B cell (primary cell): ENCODE data around the gene MOSPD2. TPM values are rescaled to one million over a fixed set of nuclear protein-coding genes. Genes with fewer than 3 reads are reported as not detected.

Source experiments
- ATAC-seq: fragments of 200-7000 bp; cut with Tn5 transposase; one replicate; pipeline ENCODE4 v1.10.0; 2021; ENCODE audit warnings: low read depth, mild to moderate bottlenecking, moderate number of reproducible peaks, moderate library complexity
- CTCF ChIA-PET: fragments of 350-600 bp; sonication (Branson Sonifier 250); formaldehyde crosslinking; loops from one replicate; lab custom pipeline; 2021; ENCODE audit warnings: antibody characterized with exemption, inconsistent platforms; lab: Charles Lee
- POLR2A ChIA-PET: fragments of 350-600 bp; sonication (Branson Sonifier 250); formaldehyde crosslinking; loops from one replicate; lab custom pipeline; 2021; ENCODE audit warnings: antibody characterized with exemption; lab: Charles Lee
- DNase-seq: peaks from one replicate; pipeline ENCODE4 v3.0.0; 2013
- H2AFZ ChIP-seq: 2 replicates; pipeline ENCODE4 v1.6.1; 2012; ENCODE audit warnings: mild to moderate bottlenecking, low read depth, low read length; ENCODE audit not compliant: insufficient read depth, poor library complexity, severe bottlenecking
- H3K27ac ChIP-seq, 2 donors: 1 replicate in 1 of 2; 2 replicates in 1 of 2; pipeline ENCODE4 v1.5.1; 2012 to 2013; ENCODE audit warnings: low read length in 2 of 2, mild to moderate bottlenecking in 2 of 2, moderate library complexity in 1 of 2
- H3K27me3 ChIP-seq, 4 experiments: fragments of 200-600 bp in 1 of 4; sonication (generic) in 1 of 4; replicated peaks in 1 of 4; 1 replicate in 2 of 4; 2 replicates in 2 of 4; pipeline versions ENCODE4 v1.6.1 to v1.7.0; 2013 to 2016; ENCODE audit warnings: low read length in 3 of 4, mild to moderate bottlenecking in 2 of 4, mixed read lengths in 1 of 4, moderate library complexity in 1 of 4; ENCODE audit not compliant: insufficient read depth in 4 of 4, control insufficient read depth in 3 of 4; ENCODE audit errors: control extremely low read depth in 1 of 4
- H3K36me3 ChIP-seq, 2 experiments: replicated peaks in 1 of 2; 1 replicate in 1 of 2; 2 replicates in 1 of 2; pipeline versions ENCODE4 v1.6.1 to v1.7.1; 2013; ENCODE audit warnings: low read length in 1 of 2; ENCODE audit not compliant: insufficient read depth in 2 of 2, control insufficient read depth in 1 of 2; ENCODE audit errors: control extremely low read depth in 1 of 2, extremely low read depth in 1 of 2
- H3K4me1 ChIP-seq, 2 donors: fragments of 200-600 bp in 1 of 2; sonication (generic) in 1 of 2; 1 replicate in 1 of 2; 2 replicates in 1 of 2; pipeline versions ENCODE4 v1.5.1 to v1.6.1; 2013 to 2017; ENCODE audit warnings: low read length in 2 of 2; ENCODE audit not compliant: control insufficient read depth in 2 of 2, insufficient read depth in 2 of 2
- H3K4me2 ChIP-seq: replicated peaks from 2 replicates; pipeline ENCODE3; 2012; ENCODE audit warnings: mild to moderate bottlenecking, low read depth, low read length; ENCODE audit not compliant: poor library complexity, severe bottlenecking
- H3K4me3 ChIP-seq, 5 experiments: fragments of 200-600 bp in 1 of 5; sonication (generic) in 1 of 5; 1 replicate in 3 of 5; 2 replicates in 2 of 5; pipeline versions ENCODE4 v1.5.1 to v1.7.0; 2011 to 2016; ENCODE audit warnings: low read length in 4 of 5, mild to moderate bottlenecking in 4 of 5, low read depth in 2 of 5, control low read depth in 1 of 5, moderate library complexity in 1 of 5; ENCODE audit not compliant: insufficient read depth in 1 of 5; ENCODE audit errors: control extremely low read depth in 1 of 5, extremely low read depth in 1 of 5
- H3K79me2 ChIP-seq: fragments of 200-600 bp; sonication (generic); one replicate; pipeline ENCODE4 v1.6.0; 2016; ENCODE audit warnings: low read length; ENCODE audit not compliant: control insufficient read depth, insufficient read depth
- H3K9ac ChIP-seq: fragments of 200-600 bp; sonication (generic); 2 replicates; pipeline ENCODE4 v1.6.1; 2017; ENCODE audit warnings: mild to moderate bottlenecking, low read length, moderate library complexity
- H3K9me3 ChIP-seq, 3 donors: one replicate each; pipeline versions ENCODE4 v1.6.1 to v1.7.1; 2013; ENCODE audit warnings: low read length in 2 of 3; ENCODE audit not compliant: control insufficient read depth in 2 of 3, insufficient read depth in 1 of 3; ENCODE audit errors: control extremely low read depth in 1 of 3
- H4K20me1 ChIP-seq: 2 replicates; pipeline ENCODE4 v1.6.0; 2012; ENCODE audit warnings: mild to moderate bottlenecking, low read length; ENCODE audit not compliant: insufficient read depth, control insufficient read depth, poor library complexity, severe bottlenecking
- H3K27ac Mint-ChIP-seq: one replicate; pipeline ENCODE4 v1.8.0; 2021; ENCODE audit warnings: mixed read lengths
- H3K27me3 Mint-ChIP-seq: one replicate; pipeline ENCODE4 v1.8.0; 2021; ENCODE audit warnings: mixed read lengths
- H3K4me1 Mint-ChIP-seq: one replicate; pipeline ENCODE4 v1.8.0; 2021; ENCODE audit warnings: mixed read lengths
- H3K4me3 Mint-ChIP-seq: one replicate; pipeline ENCODE4 v1.8.0; 2021; ENCODE audit warnings: mixed read lengths
- H3K9me3 Mint-ChIP-seq: one replicate; pipeline ENCODE4 v1.8.0; 2022; ENCODE audit warnings: mixed read lengths; ENCODE audit not compliant: insufficient read depth
- CTCF ChIP-seq: fragments of 200-600 bp; IDR thresholded peaks from one replicate; pipeline ENCODE4 v1.8.0; 2022; ENCODE audit warnings: antibody characterized with exemption, mild to moderate bottlenecking
- EZH2 ChIP-seq: IDR thresholded peaks from 2 replicates; pipeline ENCODE4 v1.6.1; 2012; ENCODE audit warnings: borderline replicate concordance, low read depth, mild to moderate bottlenecking, moderate library complexity, low read length; ENCODE audit not compliant: insufficient read depth, poor library complexity, severe bottlenecking
- WGBS: methylation state at CpG from one replicate; pipeline ENCODE4 v1.1.5; 2013; ENCODE audit warnings: missing lambda C conversion rate; ENCODE audit not compliant: insufficient coverage; 5-methylcytosine and 5-hydroxymethylcytosine counted together
- intact Hi-C: fragments of 100-400 bp; cut with micrococcal nuclease; formaldehyde crosslinking; loops from one replicate; pipeline ENCODE4 v1.10.0; 2022
- polyA plus RNA-seq: library from polyadenylated mRNA; depleted of rRNA; stranded (reverse); fragments of >200 nt; gene quantifications from 2 replicates; pipeline ENCODE4 v1.2.3, GENCODE V29; 2012
- total RNA-seq, 2 donors: library from RNA; stranded (reverse); fragments of 120-200 nt in 1 of 2; gene quantifications; 1 replicate in 1 of 2; 2 replicates in 1 of 2; pipeline versions ENCODE4 v1.2.3 to v1.2.4, GENCODE V29; 2013 to 2022

Gene MOSPD2
- total and polyA plus RNA-seq, 2 donors (not counting 1 experiment from before 2014, with no cell fraction given), result 5.2 to 23.1 TPM

- H4K20me1 ChIP-seq, result no peaks in the 10 kb centered on the region
- intact Hi-C loops, result loop anchor here (2.0 to 10.0 kb wide), 4 partner anchors 200 to 982 kb away; partner anchors contain the start of genes AP1S2 and ZRSR2
- Mint-ChIP-seq H3K27ac (no peak overlapping the region), H3K4me1 (peaks cover 12% of the 10 kb centered on the region), H3K27me3 (no peaks in the 10 kb centered on the region), H3K9me3 (no peaks in the 10 kb centered on the region), H3K4me3 (peak overlapping the region; percentile 92)
- H3K27ac ChIP-seq, result peak overlapping the region in 1 of 2 donors; percentile 74
- CTCF ChIA-PET, result no interaction called here
- POLR2A ChIA-PET, result interaction anchor here (0.6 to 0.7 kb wide), 2 partner anchors 866 to 885 kb away, joined by 3 to 7 read pairs; partner anchors contain the start of gene CA5B
- no peaks in the 10 kb centered on the region for H3K27me3 ChIP-seq
- WGBS, result no CpG with 5 or more reads among the region's 7 CpGs
- peak overlapping the region; percentile 73 for H3K9ac ChIP-seq
- no peak for TF ChIP-seq EZH2
- no peak for TF ChIP-seq CTCF
- H3K9me3 ChIP-seq, result no peaks in the 10 kb centered on the region
- peaks cover 4% of the 10 kb centered on the region for H3K79me2 ChIP-seq
- ATAC-seq (no peak), DNase-seq (no peak)
- H3K4me2 ChIP-seq, result peak overlapping the region; percentile 72
- peaks cover 7 to 11% of the 10 kb centered on the region in 2 donors for H3K4me1 ChIP-seq
- peak overlapping the region in 4 of 5 experiments; percentile 61 to 74 (median 68) for H3K4me3 ChIP-seq
- H3K36me3 ChIP-seq, result no peaks in the 10 kb centered on the region
- peak overlapping the region; percentile 79 for H2AFZ ChIP-seq
These were observed 866 bp upstream of the MOSPD2 start for GRCh38 chrX:14872355-14872754.

- Histone ChIP-seq H2AFZ (peak overlapping the region; percentile 84), H3K27ac (peak overlapping the region; percentile 80 to 85), H4K20me1 (no peaks in the 10 kb centered on the region), H3K27me3 (no peaks in the 10 kb centered on the region), H3K79me2 (peaks cover 4% of the 10 kb centered on the region), H3K9ac (peak overlapping the region; percentile 80), H3K4me2 (peak overlapping the region; percentile 76), H3K36me3 (no peaks in the 10 kb centered on the region), H3K9me3 (no peaks in the 10 kb centered on the region), H3K4me1 (peaks cover 7 to 11% of the 10 kb centered on the region in 2 donors), H3K4me3 (peak overlapping the region; percentile 66 to 89 (median 75))
- ATAC-seq (no peak), DNase-seq (no peak)
- H3K4me1 Mint-ChIP-seq, result peaks cover 13% of the 10 kb centered on the region
- H3K27ac Mint-ChIP-seq, result peak overlapping the region; percentile 93
- H3K27me3 Mint-ChIP-seq, result no peaks in the 10 kb centered on the region
- intact Hi-C loops, result loop anchor here (2.0 to 10.0 kb wide), 4 partner anchors 201 to 981 kb away; partner anchors contain the start of genes AP1S2 and ZRSR2
- 4% methylated on average over 5 of the region's 8 CpGs for WGBS
- TF ChIP-seq CTCF, result no peak
- no peak for TF ChIP-seq EZH2
- H3K4me3 Mint-ChIP-seq, result peak overlapping the region; percentile 92
- H3K9me3 Mint-ChIP-seq, result no peaks in the 10 kb centered on the region
- ChIA-PET CTCF (no interaction called here), POLR2A (no interaction called here)
These were observed 442 bp downstream of the MOSPD2 start for GRCh38 chrX:14873676-14874049.
